GM12873 (cell line): ENCODE results near the gene ABLIM1.

Experiments used
- CTCF ChIP-seq: IDR thresholded peaks from 2 replicates; pipeline ENCODE4 v1.5.1; 2012; ENCODE audit warnings: low read depth, mild to moderate bottlenecking, moderate library complexity, low read length, control low read depth; ENCODE audit not compliant: insufficient read depth; ENCODE audit errors: missing control alignments

The ABLIM1 gene

GRCh38 chr10:114632869-114633715 is 25.0 kb downstream of the ABLIM1 start:
- no peak for TF ChIP-seq CTCF

- no peak for TF ChIP-seq CTCF
Observed at GRCh38 chr10:114631666-114632417, 26.2 kb downstream of the ABLIM1 start.

- TF ChIP-seq CTCF, result no peak
Observed at GRCh38 chr10:114631090-114631665, 26.9 kb downstream of the ABLIM1 start.

- no peak for TF ChIP-seq CTCF
Observed at GRCh38 chr10:114629824-114630730, 28.0 kb downstream of the ABLIM1 start.

- no peak for TF ChIP-seq CTCF
Observed at GRCh38 chr10:114629083-114629823, 28.8 kb downstream of the ABLIM1 start.

GRCh38 chr10:114628106-114628505 is 30.0 kb downstream of the ABLIM1 start:
- no peak for TF ChIP-seq CTCF
